Kidney glomerular epithelial cell (primary cell): Measurements from ENCODE around the gene ANAPC1.
"Not testable (repeated sequence)": the region's sequence is repeated elsewhere in the genome, so short reads cannot be mapped to it uniquely, and the experiment has no call there.

Experiments used
- DNase-seq: peaks from one replicate; lab custom pipeline; 2025; lab: John Stamatoyannopoulos, UW

ANAPC1 gene, protein sequence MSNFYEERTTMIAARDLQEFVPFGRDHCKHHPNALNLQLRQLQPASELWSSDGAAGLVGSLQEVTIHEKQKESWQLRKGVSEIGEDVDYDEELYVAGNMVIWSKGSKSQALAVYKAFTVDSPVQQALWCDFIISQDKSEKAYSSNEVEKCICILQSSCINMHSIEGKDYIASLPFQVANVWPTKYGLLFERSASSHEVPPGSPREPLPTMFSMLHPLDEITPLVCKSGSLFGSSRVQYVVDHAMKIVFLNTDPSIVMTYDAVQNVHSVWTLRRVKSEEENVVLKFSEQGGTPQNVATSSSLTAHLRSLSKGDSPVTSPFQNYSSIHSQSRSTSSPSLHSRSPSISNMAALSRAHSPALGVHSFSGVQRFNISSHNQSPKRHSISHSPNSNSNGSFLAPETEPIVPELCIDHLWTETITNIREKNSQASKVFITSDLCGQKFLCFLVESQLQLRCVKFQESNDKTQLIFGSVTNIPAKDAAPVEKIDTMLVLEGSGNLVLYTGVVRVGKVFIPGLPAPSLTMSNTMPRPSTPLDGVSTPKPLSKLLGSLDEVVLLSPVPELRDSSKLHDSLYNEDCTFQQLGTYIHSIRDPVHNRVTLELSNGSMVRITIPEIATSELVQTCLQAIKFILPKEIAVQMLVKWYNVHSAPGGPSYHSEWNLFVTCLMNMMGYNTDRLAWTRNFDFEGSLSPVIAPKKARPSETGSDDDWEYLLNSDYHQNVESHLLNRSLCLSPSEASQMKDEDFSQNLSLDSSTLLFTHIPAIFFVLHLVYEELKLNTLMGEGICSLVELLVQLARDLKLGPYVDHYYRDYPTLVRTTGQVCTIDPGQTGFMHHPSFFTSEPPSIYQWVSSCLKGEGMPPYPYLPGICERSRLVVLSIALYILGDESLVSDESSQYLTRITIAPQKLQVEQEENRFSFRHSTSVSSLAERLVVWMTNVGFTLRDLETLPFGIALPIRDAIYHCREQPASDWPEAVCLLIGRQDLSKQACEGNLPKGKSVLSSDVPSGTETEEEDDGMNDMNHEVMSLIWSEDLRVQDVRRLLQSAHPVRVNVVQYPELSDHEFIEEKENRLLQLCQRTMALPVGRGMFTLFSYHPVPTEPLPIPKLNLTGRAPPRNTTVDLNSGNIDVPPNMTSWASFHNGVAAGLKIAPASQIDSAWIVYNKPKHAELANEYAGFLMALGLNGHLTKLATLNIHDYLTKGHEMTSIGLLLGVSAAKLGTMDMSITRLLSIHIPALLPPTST (N-terminal part only)

DNA sequence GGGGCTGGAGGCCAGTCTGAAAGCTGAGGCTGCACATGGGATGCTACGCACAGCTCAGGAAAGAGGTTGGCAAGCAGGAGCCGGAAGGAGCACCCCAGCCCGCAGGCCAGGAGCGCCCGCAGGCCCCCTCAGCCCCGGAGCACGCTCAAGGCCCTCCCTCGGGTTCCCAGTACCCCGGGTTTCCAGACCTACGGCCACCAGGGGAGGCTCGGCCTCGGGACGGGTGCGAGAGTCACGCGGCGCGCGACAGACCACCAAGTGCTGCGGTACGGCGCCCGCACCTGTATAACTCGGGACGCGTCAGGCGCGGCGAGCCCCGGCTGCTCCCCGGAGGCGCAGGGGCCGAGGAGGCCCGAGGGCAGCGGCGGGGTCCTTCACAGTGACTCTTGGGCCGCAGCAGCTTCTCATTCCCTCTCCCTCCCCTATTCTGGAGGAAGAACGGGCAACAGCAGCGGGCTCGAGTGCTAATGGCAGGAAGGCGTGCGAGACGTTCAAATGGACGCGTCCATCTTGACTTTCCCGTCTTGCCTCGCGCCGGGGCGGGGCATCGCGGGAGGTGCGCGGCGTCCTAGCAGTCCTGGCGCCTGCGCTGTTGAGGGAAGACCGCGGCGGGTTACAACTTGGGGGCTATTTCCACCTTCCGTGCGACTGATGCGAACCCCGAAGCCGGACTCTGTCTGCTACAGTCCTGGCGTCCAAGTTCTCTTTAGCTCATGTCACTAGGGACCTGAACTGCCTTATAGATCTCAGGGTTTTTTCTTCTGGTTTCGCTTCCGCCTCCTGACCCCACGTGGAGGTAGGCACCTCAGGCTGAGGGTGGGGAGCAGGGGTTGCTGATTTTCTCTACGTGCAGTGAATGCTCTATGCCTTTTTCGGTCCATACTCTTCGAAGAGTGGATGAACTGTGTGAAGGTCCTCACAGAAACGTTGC is at the start of gene ANAPC1:
Gene ANAPC1 (minus strand): TSS at position 533 of the 931 bp plus-strand sequence. CDS start 3,368 bp downstream, outside the sequence.
- peak; percentile 86 for DNase-seq

DNA sequence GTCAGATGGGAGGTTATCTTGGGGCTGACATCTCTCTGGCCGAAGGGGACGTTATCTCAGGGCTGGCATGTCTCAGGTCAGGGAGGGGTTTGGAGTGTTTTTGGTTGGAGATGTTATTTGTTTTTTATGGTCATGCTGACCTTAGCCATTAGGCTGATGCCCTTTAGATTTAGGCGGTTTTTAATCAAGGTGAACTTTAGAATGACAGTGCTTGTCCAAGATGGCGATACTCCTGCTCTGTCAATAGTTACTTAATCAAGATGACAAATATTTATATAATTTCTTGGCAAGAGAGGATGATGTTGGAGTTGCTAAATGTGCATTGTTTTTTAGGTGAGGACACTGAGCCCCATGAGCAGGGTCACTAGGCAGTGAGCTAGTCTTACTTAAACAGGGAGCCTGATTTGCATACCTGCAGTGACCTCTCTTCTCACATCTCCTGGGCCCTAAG is 48.9 kb upstream of the ANAPC1 start:
- DNase-seq = no peak

GRCh38 chr2:111930875-111931274 is 46.9 kb upstream of the ANAPC1 start:
- DNase-seq = peak; percentile 48

DNA sequence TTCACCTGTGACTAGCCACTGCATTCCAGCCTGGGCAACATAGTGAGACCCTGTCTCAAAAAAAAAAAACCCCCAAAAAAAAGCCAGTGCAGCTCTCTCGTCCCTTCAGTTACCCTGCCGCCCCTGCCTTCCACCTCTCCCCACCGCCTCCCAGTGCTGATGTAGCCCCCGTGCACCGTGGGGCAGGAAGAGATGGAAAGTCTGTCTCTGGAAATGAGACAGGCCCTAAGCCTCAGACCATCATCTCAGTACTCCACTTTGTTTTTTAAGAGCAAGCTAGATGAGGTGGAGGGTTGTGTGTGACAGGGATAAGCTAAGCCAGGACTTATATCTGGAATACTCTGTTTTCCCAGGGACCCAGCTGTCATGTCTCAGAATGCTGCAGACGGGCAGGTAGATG is 46.4 kb upstream of the ANAPC1 start:
- DNase-seq = no peak

- DNase-seq = no peak
These were observed 43.7 kb upstream of the ANAPC1 start for GRCh38 chr2:111927723-111928122.

- DNase-seq = no peak
These were observed 40.7 kb upstream of the ANAPC1 start for GRCh38 chr2:111924617-111925107.

- DNase-seq = no peak
These were observed 39.3 kb upstream of the ANAPC1 start for GRCh38 chr2:111923276-111923804.

GRCh38 chr2:111919794-111920608 is 36.0 kb upstream of the ANAPC1 start:
- peak; percentile 32 for DNase-seq

- no peak for DNase-seq
These were observed 35.4 kb upstream of the ANAPC1 start for GRCh38 chr2:111919365-111919764.

DNA sequence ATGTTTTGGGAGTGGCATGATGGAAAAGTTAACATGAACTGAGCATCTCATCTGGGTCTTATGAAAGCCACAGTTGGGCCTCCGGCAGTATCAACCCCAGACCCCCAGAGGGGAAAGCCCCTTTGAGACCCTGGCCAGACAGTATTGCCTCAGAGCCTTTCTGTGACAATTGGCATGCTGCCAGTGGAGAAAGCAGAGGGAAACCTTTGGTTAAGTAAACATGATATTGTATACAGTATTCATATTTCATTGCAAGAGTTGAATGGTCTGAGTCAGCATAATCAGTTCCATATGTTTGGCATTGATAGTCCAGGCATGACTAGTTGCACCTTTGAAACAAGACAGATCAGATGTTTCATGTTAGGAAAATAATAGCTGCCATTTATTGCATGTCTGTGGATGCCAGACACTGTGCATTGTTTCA is 34.4 kb upstream of the ANAPC1 start:
- no peak for DNase-seq

DNA sequence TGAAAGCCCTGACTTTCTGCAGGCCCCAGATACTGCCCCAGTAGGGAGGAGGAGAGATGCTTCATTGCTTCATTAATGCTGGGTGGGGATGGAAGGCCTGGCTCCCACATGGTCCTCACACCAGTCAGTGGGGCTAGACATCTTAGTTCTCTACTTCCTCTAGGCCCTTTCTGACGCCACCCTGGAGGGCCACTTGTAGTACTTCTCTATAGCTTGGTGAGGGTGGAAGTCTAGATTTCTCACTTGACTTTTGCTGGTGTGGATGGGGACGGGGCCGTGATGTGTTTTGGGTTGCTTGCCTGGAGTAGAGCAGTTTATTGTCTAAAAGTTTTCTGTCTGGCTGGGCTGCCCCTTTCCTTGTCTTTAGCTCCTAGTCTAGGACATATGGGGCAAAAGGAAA is 33.1 kb upstream of the ANAPC1 start:
- no peak for DNase-seq

GRCh38 chr2:111912547-111912946 is 28.6 kb upstream of the ANAPC1 start:
- DNase-seq = no peak

DNA sequence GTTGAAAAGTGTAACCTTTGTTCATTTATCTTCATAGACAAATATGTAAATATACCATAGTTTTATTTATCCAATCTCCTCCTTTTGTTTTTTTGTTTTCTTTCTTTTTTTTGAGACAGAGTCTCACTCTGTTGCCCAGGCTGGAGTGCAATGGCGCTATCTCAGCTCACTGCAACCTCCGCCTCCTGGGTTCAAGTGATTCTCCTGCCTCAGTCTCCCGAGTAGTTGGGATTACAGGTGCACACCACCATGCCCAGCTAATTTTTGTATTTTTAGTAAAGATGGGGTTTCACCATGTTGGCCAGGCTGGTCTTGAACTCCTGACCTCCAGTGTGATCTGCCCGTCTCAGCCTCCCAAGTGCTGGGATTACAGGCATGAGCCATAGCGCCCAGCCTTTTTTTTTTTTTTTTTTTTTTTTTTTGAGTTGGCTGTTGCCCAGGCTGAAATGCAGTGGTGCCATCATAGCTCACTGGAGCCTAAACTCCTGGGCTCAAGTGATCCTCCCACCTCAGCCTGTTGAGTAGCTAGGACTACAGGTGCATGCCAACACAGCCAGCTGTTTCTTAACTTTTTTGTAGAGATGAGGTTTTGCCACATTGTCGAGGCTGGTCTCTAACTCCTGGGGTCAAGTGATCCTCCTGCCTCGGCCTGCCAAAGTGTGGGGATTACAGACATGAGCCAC is 27.4 kb upstream of the ANAPC1 start:
- DNase-seq = not testable (repeated sequence)

DNA sequence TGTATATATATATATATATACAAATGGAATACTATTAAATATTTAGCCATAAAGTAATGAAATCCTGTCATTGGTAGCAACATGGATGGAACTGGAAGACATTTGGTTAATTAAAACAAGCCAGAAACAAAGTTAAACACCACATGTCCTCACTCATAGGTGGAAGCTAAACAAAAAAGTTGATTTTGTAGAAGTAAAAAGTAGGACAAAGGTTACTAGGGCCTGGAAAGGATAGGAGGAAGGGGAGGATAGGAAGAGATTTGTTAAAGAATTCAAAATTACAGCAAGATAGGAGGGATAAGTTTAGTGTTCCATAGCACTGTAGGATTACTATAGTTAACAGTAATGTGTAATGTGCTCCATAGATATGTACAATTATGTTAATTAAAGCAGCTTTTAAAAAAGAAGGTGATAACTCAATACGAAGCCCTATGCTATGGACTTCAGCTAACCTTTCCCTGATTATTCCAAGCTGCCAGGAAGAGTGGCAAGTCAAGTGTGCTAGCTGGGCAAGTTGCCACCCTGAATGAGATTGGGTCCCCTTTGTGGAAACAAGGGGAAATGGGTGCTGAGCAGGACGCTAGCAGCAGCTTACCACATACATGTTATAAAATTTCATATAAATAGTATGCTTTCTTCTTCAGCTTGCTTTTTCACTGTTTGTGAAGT is 26.8 kb upstream of the ANAPC1 start:
- no peak for DNase-seq

DNA sequence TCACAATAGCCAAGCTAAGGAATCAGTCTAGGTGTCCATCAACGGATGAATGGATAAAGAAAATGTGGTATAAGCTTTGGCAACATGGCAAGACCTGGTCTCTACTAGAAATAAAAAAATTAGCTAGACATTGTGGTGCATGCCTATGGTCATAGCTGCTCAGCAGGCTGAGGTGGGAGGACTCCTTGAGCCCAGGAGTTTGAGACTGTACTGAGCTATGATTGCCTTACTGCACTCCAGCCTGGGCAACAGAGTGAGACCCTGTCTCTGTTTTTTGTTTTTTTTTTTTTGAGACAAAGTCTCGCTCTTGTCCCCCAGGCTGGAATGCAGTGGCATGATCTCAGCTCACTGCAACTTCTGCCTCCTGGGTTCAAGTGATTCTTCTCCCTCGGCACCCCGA is 26.0 kb upstream of the ANAPC1 start:
- not testable (repeated sequence) for DNase-seq

DNA sequence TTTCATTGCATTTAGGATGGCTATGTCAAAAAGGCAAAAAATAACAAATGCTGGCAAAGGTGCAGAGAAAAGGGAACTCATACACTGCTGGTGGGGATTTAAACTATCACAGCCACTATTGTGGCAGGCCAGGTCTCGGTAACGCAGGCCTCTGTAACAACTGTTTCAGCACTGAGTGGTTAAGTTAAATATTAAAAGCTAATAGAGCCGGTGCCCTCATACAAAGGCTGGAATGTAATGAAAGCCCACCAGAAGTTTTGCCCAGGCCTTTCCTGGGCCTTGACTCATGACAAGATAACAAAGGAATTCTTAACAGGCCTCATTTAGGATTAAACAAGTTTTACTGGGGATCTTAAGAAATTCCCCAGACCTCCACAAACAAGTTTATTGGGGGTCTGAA is 25.1 kb upstream of the ANAPC1 start:
- peak; percentile 63 for DNase-seq

GRCh38 chr2:111908578-111908977 is 24.6 kb upstream of the ANAPC1 start:
- DNase-seq = no peak

DNA sequence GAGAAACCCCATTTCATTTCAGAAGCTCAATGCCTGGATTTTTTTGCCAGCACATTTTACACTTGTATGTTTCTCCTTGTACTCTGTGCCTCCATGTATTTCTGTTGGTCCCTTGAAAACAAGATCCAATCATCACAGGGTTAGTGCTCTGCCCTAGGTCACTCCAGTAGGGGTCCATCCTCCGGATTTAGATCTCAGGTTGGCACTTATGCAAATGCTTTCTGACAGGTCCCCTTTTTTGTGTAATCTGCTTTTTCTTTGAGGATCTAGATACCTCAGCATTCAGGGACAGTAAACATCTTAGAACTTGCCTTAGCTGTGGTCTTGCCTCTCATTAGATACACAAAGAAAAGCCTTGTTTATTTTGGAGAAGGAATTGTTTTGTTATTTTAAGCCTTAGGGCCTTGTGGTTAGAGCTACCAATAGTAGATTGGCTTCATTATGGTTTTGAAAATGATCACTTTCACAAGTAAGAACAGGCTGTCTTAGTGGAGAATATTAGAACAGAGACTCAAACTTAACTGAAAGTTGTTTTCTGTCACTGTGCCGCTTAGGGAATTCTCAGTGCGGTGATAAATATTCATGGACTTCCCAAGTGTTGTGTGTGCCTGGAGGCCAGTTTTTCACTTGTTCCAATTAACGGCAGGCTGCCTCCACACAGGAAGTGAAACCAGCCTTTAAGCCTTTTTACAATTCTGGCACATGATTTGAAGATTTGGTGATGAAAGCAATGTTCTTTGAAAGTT is 22.2 kb upstream of the ANAPC1 start:
- DNase-seq = no peak
